K562 (cell line): Measurements from ENCODE around the gene PNPLA1. TPM values are rescaled to one million over a fixed set of nuclear protein-coding genes. Genes with fewer than 3 reads are reported as not detected.

ENCODE experiments used
- ATAC-seq: fragments of 200-7000 bp; cut with Tn5 transposase; 3 replicates; pipeline ENCODE4 v1.9.1; 2020; ENCODE audit warnings: moderate library complexity
- BruUV-seq: library from RNA; stranded (reverse); fragments of 400-500 nt; replicated peaks from 2 replicates; lab custom pipeline; 2021; lab: Mats Ljungman, UMichigan
- CTCF ChIA-PET: fragments of 300-600 bp; formaldehyde crosslinking; extraction: SDS; loops from one replicate; lab custom pipeline; 2021; ENCODE audit warnings: low intra/inter-chr PET ratio; lab: Yijun Ruan, JAX
- POLR2A ChIA-PET: fragments of 300-600, 350-650 bp; sonication (Branson Sonifier 250); formaldehyde crosslinking; extraction: SDS; loops from one replicate; lab custom pipeline; 2021; ENCODE audit warnings: antibody characterized with exemption, inconsistent platforms; lab: Yijun Ruan, JAX
- DNase-seq, 4 experiments: peaks; one replicate each; pipeline versions ENCODE4 v3.0.0 to v3.0.0-alpha.2; 2011 to 2018; ENCODE audit warnings: low spot score in 3 of 4, mixed read lengths in 3 of 4; ENCODE audit errors: extremely low read depth in 1 of 4
- FAIRE-seq: peaks from 2 replicates; lab custom pipeline; 2011; peaks lifted over from hg19 to GRCh38; lab: Jason Lieb, UNC
- H2AFZ ChIP-seq: 2 replicates; pipeline ENCODE4 v1.6.0; 2011; ENCODE audit warnings: low read depth, low read length, control low read depth, inconsistent platforms
- H3K27ac ChIP-seq: fragments of 200-600 bp; 3 replicates; pipeline ENCODE4 v1.8.0; 2011; ENCODE audit warnings: low read depth, mild to moderate bottlenecking, control low read depth, inconsistent platforms, low read length, moderate library complexity, mixed read lengths; ENCODE audit errors: extremely low read depth
- H3K27me3 ChIP-seq, 2 experiments: fragments of 300-600 bp in 1 of 2; 2 replicates in 1 of 2; 3 replicates in 1 of 2; pipeline versions ENCODE4 v1.6.0 to v1.8.0; 2011; ENCODE audit warnings: inconsistent platforms in 2 of 2, low read length in 2 of 2, mild to moderate bottlenecking in 1 of 2, mixed read lengths in 1 of 2, moderate library complexity in 1 of 2; ENCODE audit not compliant: control insufficient read depth in 2 of 2, insufficient read depth in 2 of 2
- H3K36me3 ChIP-seq: fragments of 300-600 bp; 3 replicates; pipeline ENCODE4 v1.8.0; 2011; ENCODE audit warnings: mild to moderate bottlenecking, low read length, inconsistent platforms; ENCODE audit not compliant: control insufficient read depth, insufficient read depth
- H3K4me1 ChIP-seq, 2 experiments: fragments of 200-600 bp in 1 of 2; replicated peaks in 1 of 2; 2 replicates in 1 of 2; 3 replicates in 1 of 2; pipeline versions ENCODE4 v1.5.1 to v1.8.0; 2011; ENCODE audit warnings: inconsistent platforms in 2 of 2, low read length in 2 of 2, mild to moderate bottlenecking in 1 of 2, mixed read lengths in 1 of 2, moderate library complexity in 1 of 2; ENCODE audit not compliant: control insufficient read depth in 2 of 2, insufficient read depth in 2 of 2
- H3K4me2 ChIP-seq: 2 replicates; pipeline ENCODE4 v1.6.1; 2011; ENCODE audit warnings: low read length, control low read depth, inconsistent platforms, mixed read lengths; ENCODE audit not compliant: insufficient read depth
- H3K4me3 ChIP-seq: fragments of 200-600 bp; sonication (generic), shearing (Covaris generic); 2 replicates; pipeline ENCODE4 v1.5.1; 2016; ENCODE audit warnings: control low read depth, inconsistent platforms
- H3K79me2 ChIP-seq: fragments of 200-600 bp; 3 replicates; pipeline ENCODE4 v1.8.0; 2011; ENCODE audit warnings: low read length, inconsistent platforms; ENCODE audit not compliant: control insufficient read depth, insufficient read depth
- H3K9ac ChIP-seq, 2 experiments: 2 replicates each; pipeline versions ENCODE4 v1.6.0 to v1.6.1; 2011; ENCODE audit warnings: low read depth in 2 of 2, low read length in 2 of 2, control low read depth in 1 of 2, inconsistent platforms in 1 of 2, mild to moderate bottlenecking in 1 of 2, mixed read lengths in 1 of 2; ENCODE audit not compliant: insufficient read depth in 1 of 2
- H3K9me1 ChIP-seq: one replicate; pipeline ENCODE4 v1.6.0; 2011; ENCODE audit warnings: inconsistent platforms, mild to moderate bottlenecking, low read length, moderate library complexity; ENCODE audit not compliant: control insufficient read depth, insufficient read depth
- H3K9me3 ChIP-seq: replicated peaks from 2 replicates; pipeline ENCODE4 v1.5.1; 2011; ENCODE audit warnings: low read depth, low read length, inconsistent platforms; ENCODE audit not compliant: control insufficient read depth, insufficient read depth
- H4K20me1 ChIP-seq: replicated peaks from 2 replicates; pipeline ENCODE4 v1.6.1; 2011; ENCODE audit warnings: low read length, inconsistent platforms, mixed read lengths; ENCODE audit not compliant: control insufficient read depth, insufficient read depth
- ARHGAP35 ChIP-seq: fragments of 450-650 bp; IDR thresholded peaks from 2 replicates; pipeline ENCODE4 v1.6.1; 2018; ENCODE audit not compliant: partially characterized antibody
- CREM ChIP-seq: IDR thresholded peaks from 2 replicates; pipeline ENCODE4 v1.6.1; 2014; ENCODE audit warnings: antibody characterized with exemption, low read depth
- DDX20 ChIP-seq: fragments of 450-650 bp; IDR thresholded peaks from 2 replicates; pipeline ENCODE4 v1.6.1; 2016; ENCODE audit warnings: missing genetic modification characterization, low read depth, mild to moderate bottlenecking, missing compliant biosample characterization, moderate library complexity
- FIP1L1 ChIP-seq: fragments of 200-400 bp; formaldehyde crosslinking; IDR thresholded peaks from 2 replicates; pipeline ENCODE4 v1.6.1; 2018; ENCODE audit warnings: mild to moderate bottlenecking, low read depth, low read length; ENCODE audit not compliant: poor library complexity, severe bottlenecking
- HMG20B ChIP-seq: fragments of 250-450 bp; sonication (Bioruptor Pico); IDR thresholded peaks from 2 replicates; pipeline ENCODE4 v1.5.0; 2021; ENCODE audit warnings: mild to moderate bottlenecking
- RBM25 ChIP-seq: fragments of 200-400 bp; formaldehyde crosslinking; IDR thresholded peaks from 2 replicates; pipeline ENCODE4 v1.6.1; 2018; ENCODE audit warnings: low read length, low read depth, moderate library complexity; ENCODE audit not compliant: severe bottlenecking
- SRSF3 ChIP-seq: fragments of 200-400 bp; formaldehyde crosslinking; IDR thresholded peaks from 2 replicates; pipeline ENCODE4 v1.6.1; 2016; ENCODE audit warnings: mild to moderate bottlenecking, low read length, moderate library complexity; ENCODE audit not compliant: insufficient read depth
- TCFL5 ChIP-seq: fragments of 250-450 bp; sonication (Bioruptor Pico); conservative IDR thresholded peaks from 2 replicates; pipeline ENCODE4 v1.6.1; 2021; ENCODE audit warnings: mild to moderate bottlenecking, moderate library complexity, matching md5 sums
- ZNF780A ChIP-seq: fragments of 250-450 bp; sonication (Bioruptor Pico); IDR thresholded peaks from 2 replicates; pipeline ENCODE4 v1.5.0; 2021; ENCODE audit warnings: mild to moderate bottlenecking
- ZNF79 ChIP-seq: fragments of 250-450 bp; sonication (Bioruptor Pico); IDR thresholded peaks from 2 replicates; pipeline ENCODE4 v1.4.0; 2020; ENCODE audit warnings: low read depth, mild to moderate bottlenecking, moderate library complexity
- ZSCAN29 ChIP-seq: fragments of 450-650 bp; IDR thresholded peaks from 2 replicates; pipeline ENCODE4 v1.6.1; 2017
- WGBS: fragments of 100-300 bp; shearing (Covaris generic); methylation state at CpG from one replicate; pipeline ENCODE4 v1.1.6; 2016; ENCODE audit warnings: low coverage, mixed read lengths; ENCODE audit not compliant: insufficient coverage; ENCODE audit errors: missing lambda C conversion rate; 5-methylcytosine and 5-hydroxymethylcytosine counted together
- in situ Hi-C: fragments of 300-500 bp; cut with MboI; formaldehyde crosslinking; loops from 4 replicates; pipeline ENCODE4 v1.15.0; 2018; ENCODE audit warnings: inconsistent platforms, mixed read lengths
- intact Hi-C: fragments of 100-400 bp; cut with micrococcal nuclease; formaldehyde crosslinking; loops from 2 replicates; pipeline ENCODE4 v1.14.2; 2022
- polyA plus RNA-seq, 8 experiments: library from polyadenylated mRNA; depleted of rRNA in 4 of 8; stranded (reverse) in 5 of 8; unstranded in 3 of 8; fragments of >200 nt; fragmentation: Nextera tagmentation in 2 of 8; fragmentation: Illumina TruSeq in 1 of 8; extraction: Ambion mirVana in 2 of 8; extraction: Trizol in 1 of 8; gene quantifications; 2 replicates each; pipeline versions ENCODE4 v1.2.1 to v1.2.3, GENCODE V29; 2011 to 2014; ENCODE audit warnings: inconsistent platforms in 1 of 8, missing spikeins in 1 of 8
- total RNA-seq, 7 experiments: library from RNA; depleted of rRNA in 6 of 7; stranded (reverse); fragments of >200 nt in 6 of 7; fragmentation: Illumina TruSeq in 2 of 7; extraction: Trizol in 2 of 7; gene quantifications; 2 replicates each; pipeline versions ENCODE4 v1.2.1 to v1.2.3, GENCODE V29; 2011 to 2021; ENCODE audit warnings: low replicate concordance in 1 of 7
- TF ChIP-seq, protein P1 (sequence below): sonication (generic); formaldehyde crosslinking; IDR thresholded peaks from 2 replicates; pipeline ENCODE4 v1.8.0; 2022; ENCODE audit warnings: mild to moderate bottlenecking, low read depth, missing genetic modification reagents
- TF ChIP-seq, protein P2 (sequence below): fragments of 250-450 bp; sonication (Bioruptor Pico); IDR thresholded peaks from 2 replicates; pipeline ENCODE4 v1.4.0; 2020; ENCODE audit warnings: mild to moderate bottlenecking, moderate library complexity, borderline replicate concordance
- TF ChIP-seq, protein P3 (sequence below), 3 experiments: fragments of 200-800 bp in 1 of 3; sonication (Bioruptor generic) in 1 of 3; sonication (generic) in 1 of 3; formaldehyde crosslinking in 1 of 3; IDR thresholded peaks; 2 replicates each; pipeline versions ENCODE4 v1.6.1 to v1.8.0; 2016 to 2022; ENCODE audit warnings: mild to moderate bottlenecking in 2 of 3, missing compliant biosample characterization in 2 of 3, missing genetic modification characterization in 2 of 3, missing genetic modification reagents in 1 of 3
- TF ChIP-seq, protein P4 (sequence below): fragments of 250-450 bp; sonication (Bioruptor Pico); IDR thresholded peaks from 2 replicates; pipeline ENCODE4 v1.8.0; 2022; ENCODE audit warnings: moderate library complexity, mild to moderate bottlenecking, inconsistent platforms

Gene PNPLA1
- total and polyA plus RNA-seq, 9 of the 15 experiments (the other 6 are each of a cell fraction or from before 2014, with no cell fraction given) = 0.04 to 0.27 (median 0.13) TPM; not detected in 2

DNA sequence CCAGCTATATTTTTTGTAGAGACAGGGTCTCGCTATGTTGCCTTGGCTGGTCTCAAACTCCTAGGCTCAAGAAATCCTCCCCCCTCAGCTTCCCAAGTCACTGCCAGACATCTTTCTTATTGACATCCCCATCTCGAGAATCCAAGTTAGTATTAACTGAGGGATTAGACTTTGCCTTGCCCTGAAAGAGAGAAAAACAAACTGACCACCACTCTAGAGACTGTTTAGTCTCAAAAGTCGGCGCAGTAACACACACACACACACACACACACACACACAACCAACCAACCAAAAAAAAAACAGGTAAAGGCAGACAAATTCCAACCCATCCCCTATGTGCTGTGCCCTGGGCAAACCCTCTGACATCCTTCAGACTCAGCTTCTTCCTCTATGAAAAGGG is 27.2 kb upstream of the PNPLA1 start (continued):
- no peak for TF ChIP-seq FIP1L1

DNA sequence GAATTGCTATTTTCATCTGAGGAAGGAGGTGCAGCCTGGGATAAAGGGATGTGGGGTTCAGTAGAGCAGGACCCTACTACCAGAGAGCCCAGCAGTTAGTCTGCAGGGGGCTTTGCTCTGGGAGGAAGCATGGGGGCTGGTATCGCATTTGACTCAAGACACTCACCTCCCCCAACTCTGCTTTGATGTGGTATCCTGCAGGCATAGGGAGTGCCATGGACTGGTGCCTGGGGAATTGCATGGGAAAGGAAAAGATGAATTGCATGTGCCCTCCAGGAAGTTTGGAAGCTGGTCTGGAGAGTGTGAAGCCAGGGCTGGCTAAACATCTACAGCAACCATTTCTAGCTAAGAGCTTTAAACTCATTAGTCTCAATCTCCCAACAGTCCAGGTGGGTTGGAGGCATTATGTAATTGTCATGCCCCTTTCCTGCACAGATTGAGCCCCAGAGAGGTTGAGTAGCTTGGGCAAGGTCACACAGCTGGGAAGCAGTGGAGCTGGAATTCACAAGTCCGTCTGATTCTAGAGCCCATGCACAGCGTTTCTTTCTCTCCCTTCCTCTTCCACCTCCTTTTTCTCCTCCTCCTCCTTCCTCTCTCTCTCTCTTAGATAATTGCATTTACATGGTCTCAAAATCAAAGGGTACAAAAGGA is 26.2 kb upstream of the PNPLA1 start:
- no peak overlapping the region for H3K27ac ChIP-seq
- H3K79me2 ChIP-seq = no peaks in the 10 kb centered on the region
- H3K4me2 ChIP-seq = no peak overlapping the region
- in situ Hi-C loops (no loop called here), intact Hi-C loops (no loop called here)
- peaks cover 30 to 48% of the 10 kb centered on the region in 2 experiments for H3K27me3 ChIP-seq
- no peaks in the 10 kb centered on the region for H3K9me3 ChIP-seq
- no peaks in the 10 kb centered on the region for H3K9me1 ChIP-seq
- 6% methylated on average over 3 of the region's 3 CpGs for WGBS
- no peaks in the 10 kb centered on the region for H3K36me3 ChIP-seq
- FAIRE-seq (no peak), DNase-seq (no peak), ATAC-seq (no peak)
- H2AFZ ChIP-seq = no peak overlapping the region
- H3K4me3 ChIP-seq = no peak overlapping the region
- BruUV-seq = no TSS peak
- ChIA-PET CTCF (no interaction called here), POLR2A (interaction anchor here (0.8 to 1.6 kb wide), 4 partner anchors 9 to 107 kb away, joined by 3 to 6 read pairs (median 4); no protein-coding TSS in a partner anchor)
- peaks cover 0 to 7% of the 10 kb centered on the region in 2 experiments; a peak in 2 of 5 replicates for H3K4me1 ChIP-seq
- no peak overlapping the region for H3K9ac ChIP-seq
- no peaks in the 10 kb centered on the region for H4K20me1 ChIP-seq
- TF ChIP-seq, protein P1, sequence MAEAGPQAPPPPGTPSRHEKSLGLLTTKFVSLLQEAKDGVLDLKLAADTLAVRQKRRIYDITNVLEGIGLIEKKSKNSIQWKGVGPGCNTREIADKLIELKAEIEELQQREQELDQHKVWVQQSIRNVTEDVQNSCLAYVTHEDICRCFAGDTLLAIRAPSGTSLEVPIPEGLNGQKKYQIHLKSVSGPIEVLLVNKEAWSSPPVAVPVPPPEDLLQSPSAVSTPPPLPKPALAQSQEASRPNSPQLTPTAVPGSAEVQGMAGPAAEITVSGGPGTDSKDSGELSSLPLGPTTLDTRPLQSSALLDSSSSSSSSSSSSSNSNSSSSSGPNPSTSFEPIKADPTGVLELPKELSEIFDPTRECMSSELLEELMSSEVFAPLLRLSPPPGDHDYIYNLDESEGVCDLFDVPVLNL (CRISPR knock-in tag) = no peak
- TF ChIP-seq RBM25 (peak; percentile 23), ZSCAN29 (no peak), ZNF79 (CRISPR knock-in tag) (no peak), ZNF780A (CRISPR knock-in tag) (no peak), SRSF3 (no peak), DDX20 (tag) (no peak), ARHGAP35 (no peak), TCFL5 (CRISPR knock-in tag) (no peak), HMG20B (CRISPR knock-in tag) (no peak), CREM (no peak)
- TF ChIP-seq, protein P2, sequence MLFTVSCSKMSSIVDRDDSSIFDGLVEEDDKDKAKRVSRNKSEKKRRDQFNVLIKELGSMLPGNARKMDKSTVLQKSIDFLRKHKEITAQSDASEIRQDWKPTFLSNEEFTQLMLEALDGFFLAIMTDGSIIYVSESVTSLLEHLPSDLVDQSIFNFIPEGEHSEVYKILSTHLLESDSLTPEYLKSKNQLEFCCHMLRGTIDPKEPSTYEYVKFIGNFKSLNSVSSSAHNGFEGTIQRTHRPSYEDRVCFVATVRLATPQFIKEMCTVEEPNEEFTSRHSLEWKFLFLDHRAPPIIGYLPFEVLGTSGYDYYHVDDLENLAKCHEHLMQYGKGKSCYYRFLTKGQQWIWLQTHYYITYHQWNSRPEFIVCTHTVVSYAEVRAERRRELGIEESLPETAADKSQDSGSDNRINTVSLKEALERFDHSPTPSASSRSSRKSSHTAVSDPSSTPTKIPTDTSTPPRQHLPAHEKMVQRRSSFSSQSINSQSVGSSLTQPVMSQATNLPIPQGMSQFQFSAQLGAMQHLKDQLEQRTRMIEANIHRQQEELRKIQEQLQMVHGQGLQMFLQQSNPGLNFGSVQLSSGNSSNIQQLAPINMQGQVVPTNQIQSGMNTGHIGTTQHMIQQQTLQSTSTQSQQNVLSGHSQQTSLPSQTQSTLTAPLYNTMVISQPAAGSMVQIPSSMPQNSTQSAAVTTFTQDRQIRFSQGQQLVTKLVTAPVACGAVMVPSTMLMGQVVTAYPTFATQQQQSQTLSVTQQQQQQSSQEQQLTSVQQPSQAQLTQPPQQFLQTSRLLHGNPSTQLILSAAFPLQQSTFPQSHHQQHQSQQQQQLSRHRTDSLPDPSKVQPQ (CRISPR knock-in tag) = no peak
- TF ChIP-seq, protein P3, sequence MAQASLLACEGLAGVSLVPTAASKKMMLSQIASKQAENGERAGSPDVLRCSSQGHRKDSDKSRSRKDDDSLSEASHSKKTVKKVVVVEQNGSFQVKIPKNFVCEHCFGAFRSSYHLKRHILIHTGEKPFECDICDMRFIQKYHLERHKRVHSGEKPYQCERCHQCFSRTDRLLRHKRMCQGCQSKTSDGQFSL (CRISPR knock-in tag; IDR thresholded peaks at IDR 0.05) = no peak
- TF ChIP-seq, protein P3 (tag; IDR thresholded peaks at IDR 0.05) = no peak
- TF ChIP-seq, protein P4, sequence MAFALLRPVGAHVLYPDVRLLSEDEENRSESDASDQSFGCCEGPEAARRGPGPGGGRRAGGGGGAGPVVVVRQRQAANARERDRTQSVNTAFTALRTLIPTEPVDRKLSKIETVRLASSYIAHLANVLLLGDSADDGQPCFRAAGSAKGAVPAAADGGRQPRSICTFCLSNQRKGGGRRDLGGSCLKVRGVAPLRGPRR = no peak
